ENCODE data around the gene TCEAL9. TPM values are rescaled to one million over a fixed set of nuclear protein-coding genes. Genes with fewer than 3 reads are reported as not detected.

The TCEAL9 gene
- total RNA-seq, 1 donor from 2014 or later: 42.8 TPM

- no peaks in the 10 kb centered on the region for H3K9me3 Mint-ChIP-seq
- H3K27me3 Mint-ChIP-seq (ENCODE audit: low read depth): no peaks in the 10 kb centered on the region
- no peak overlapping the region for H3K27ac Mint-ChIP-seq (ENCODE audit: unreplicated experiment)
- peaks cover 9% of the 10 kb centered on the region for H3K36me3 Mint-ChIP-seq (ENCODE audit: low read depth)
- H3K4me1 Mint-ChIP-seq: no peaks in the 10 kb centered on the region
- no peak for DNase-seq (ENCODE audit: low read depth, low spot score)
- TF ChIP-seq CTCF (conservative IDR thresholded peaks at IDR 0.05): no peak
- H3K4me3 Mint-ChIP-seq: no peak overlapping the region
Measured at GRCh38 chrX:103386332-103386731, 30.0 kb downstream of the TCEAL9 start.

GRCh38 chrX:103393487-103393886 lies 37.2 kb downstream of the TCEAL9 start:
- no peak for TF ChIP-seq CTCF (conservative IDR thresholded peaks at IDR 0.05)
- no peaks in the 10 kb centered on the region for H3K36me3 Mint-ChIP-seq (ENCODE audit: low read depth)
- no peak overlapping the region for H3K27ac Mint-ChIP-seq (ENCODE audit: unreplicated experiment)

GRCh38 chrX:103396186-103396585 lies 39.9 kb downstream of the TCEAL9 start:
- H3K4me1 Mint-ChIP-seq: peaks cover 25% of the 10 kb centered on the region
- H3K9me3 Mint-ChIP-seq: peaks cover 9% of the 10 kb centered on the region
- DNase-seq (ENCODE audit: low read depth, low spot score): no peak
- H3K27me3 Mint-ChIP-seq (ENCODE audit: low read depth): no peaks in the 10 kb centered on the region
- no peak for TF ChIP-seq CTCF (conservative IDR thresholded peaks at IDR 0.05)
- no peak overlapping the region for H3K4me3 Mint-ChIP-seq
- H3K36me3 Mint-ChIP-seq (ENCODE audit: low read depth): no peaks in the 10 kb centered on the region
- no peak overlapping the region for H3K27ac Mint-ChIP-seq (ENCODE audit: unreplicated experiment)

More at GRCh38 chrX:103393487-103393886, 37.2 kb downstream of the TCEAL9 start:
- peaks cover 9% of the 10 kb centered on the region for H3K4me1 Mint-ChIP-seq
- peaks cover 6% of the 10 kb centered on the region for H3K9me3 Mint-ChIP-seq
- no peak for DNase-seq (ENCODE audit: low read depth, low spot score)
- no peak overlapping the region for H3K4me3 Mint-ChIP-seq
- no peaks in the 10 kb centered on the region for H3K27me3 Mint-ChIP-seq (ENCODE audit: low read depth)

- Mint-ChIP-seq H3K4me1 (peaks cover 25% of the 10 kb centered on the region), H3K36me3 (ENCODE audit: low read depth) (no peaks in the 10 kb centered on the region), H3K9me3 (peaks cover 9% of the 10 kb centered on the region), H3K27me3 (ENCODE audit: low read depth) (no peaks in the 10 kb centered on the region), H3K4me3 (no peak overlapping the region), H3K27ac (ENCODE audit: unreplicated experiment) (no peak overlapping the region)
- DNase-seq (ENCODE audit: low read depth, low spot score): no peak
- TF ChIP-seq CTCF (conservative IDR thresholded peaks at IDR 0.05): no peak
Measured at GRCh38 chrX:103396660-103397059, 40.4 kb downstream of the TCEAL9 start.

- peaks cover 8% of the 10 kb centered on the region for H3K9me3 Mint-ChIP-seq
- no peaks in the 10 kb centered on the region for H3K36me3 Mint-ChIP-seq (ENCODE audit: low read depth)
- H3K4me1 Mint-ChIP-seq: peaks cover 25% of the 10 kb centered on the region
- no peak for TF ChIP-seq CTCF (conservative IDR thresholded peaks at IDR 0.05)
- H3K27ac Mint-ChIP-seq (ENCODE audit: unreplicated experiment): no peak overlapping the region
- no peak for DNase-seq (ENCODE audit: low read depth, low spot score)
- no peak overlapping the region for H3K4me3 Mint-ChIP-seq
- no peaks in the 10 kb centered on the region for H3K27me3 Mint-ChIP-seq (ENCODE audit: low read depth)
Measured at GRCh38 chrX:103397707-103398106, 41.4 kb downstream of the TCEAL9 start.

GRCh38 chrX:103398421-103398864 lies 42.1 kb downstream of the TCEAL9 start:
- Mint-ChIP-seq H3K9me3 (peaks cover 5% of the 10 kb centered on the region), H3K27ac (ENCODE audit: unreplicated experiment) (peak overlapping the region; percentile 39), H3K4me1 (peaks cover 25% of the 10 kb centered on the region), H3K4me3 (no peak overlapping the region), H3K27me3 (ENCODE audit: low read depth) (no peaks in the 10 kb centered on the region), H3K36me3 (ENCODE audit: low read depth) (no peaks in the 10 kb centered on the region)
- TF ChIP-seq CTCF (conservative IDR thresholded peaks at IDR 0.05): no peak
- no peak for DNase-seq (ENCODE audit: low read depth, low spot score)

Measured in neural crest cell (in vitro differentiated cells).